Measurements from ENCODE around the gene DSP. TPM values are rescaled to one million over a fixed set of nuclear protein-coding genes. Genes with fewer than 3 reads are reported as not detected.

Gene DSP
- polyA plus RNA-seq, 6 donors from 2014 or later = 6.3 to 49.2 (median 15.8) TPM

GRCh38 chr6:7556394-7557106, 15.1 kb downstream of the DSP start:
- H3K27me3 Mint-ChIP-seq = peaks cover 0 to 45% (median 15%) of the 10 kb centered on the region in 3 donors
- peaks cover 0 to 34% of the 10 kb centered on the region in 2 donors for H3K36me3 Mint-ChIP-seq
- peaks cover 0 to 12% (median 0%) of the 10 kb centered on the region in 3 donors for H3K4me1 Mint-ChIP-seq
- H3K9me3 Mint-ChIP-seq = no peaks in the 10 kb centered on the region
- no peak overlapping the region for H3K4me3 Mint-ChIP-seq
- DNase-seq (no peak), ATAC-seq (ENCODE audit: low read depth in 2 of 2) (no peak)
- H3K27ac Mint-ChIP-seq = no peak overlapping the region

GRCh38 chr6:7557652-7558051, 16.2 kb downstream of the DSP start:
- H3K4me3 Mint-ChIP-seq = no peak overlapping the region
- no peak for ATAC-seq (ENCODE audit: low read depth in 2 of 2)
- H3K4me1 Mint-ChIP-seq = peaks cover 0 to 12% (median 0%) of the 10 kb centered on the region in 3 donors
- peaks cover 0 to 40% of the 10 kb centered on the region in 2 donors for H3K36me3 Mint-ChIP-seq
- H3K9me3 Mint-ChIP-seq = no peaks in the 10 kb centered on the region
- H3K27ac Mint-ChIP-seq = no peak overlapping the region
- no peak for DNase-seq
- peaks cover 0 to 50% (median 15%) of the 10 kb centered on the region in 3 donors for H3K27me3 Mint-ChIP-seq

- Mint-ChIP-seq H3K36me3 (peaks cover 0 to 49% of the 10 kb centered on the region in 2 donors), H3K4me3 (no peak overlapping the region), H3K9me3 (no peaks in the 10 kb centered on the region), H3K4me1 (peaks cover 0 to 2% (median 0%) of the 10 kb centered on the region in 3 donors), H3K27me3 (peaks cover 0 to 54% (median 12%) of the 10 kb centered on the region in 3 donors), H3K27ac (no peak overlapping the region)
- ATAC-seq (ENCODE audit: low read depth in 2 of 2) (no peak), DNase-seq (no peak)
Observed at GRCh38 chr6:7558781-7559180, 17.3 kb downstream of the DSP start.

DNA sequence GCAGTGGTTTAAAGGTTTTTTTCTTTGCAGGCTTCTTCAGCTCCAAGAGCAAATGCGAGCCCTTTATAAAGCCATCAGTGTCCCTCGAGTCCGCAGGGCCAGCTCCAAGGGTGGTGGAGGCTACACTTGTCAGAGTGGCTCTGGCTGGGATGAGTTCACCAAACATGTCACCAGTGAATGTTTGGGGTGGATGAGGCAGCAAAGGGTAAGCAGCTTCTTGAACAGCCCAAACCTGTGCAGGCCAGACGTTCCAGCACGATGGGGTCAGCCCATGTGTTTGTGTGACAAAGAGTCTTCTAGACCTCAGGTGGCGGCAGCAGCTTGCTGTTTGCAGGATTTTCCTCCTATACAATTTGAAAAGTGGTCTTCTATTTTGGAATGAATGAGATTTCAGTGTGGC, 17.7 kb downstream of the DSP start:
- Mint-ChIP-seq H3K4me3 (no peak overlapping the region), H3K36me3 (peaks cover 0 to 53% of the 10 kb centered on the region in 2 donors), H3K9me3 (no peaks in the 10 kb centered on the region), H3K27ac (no peak overlapping the region), H3K27me3 (peaks cover 0 to 54% (median 12%) of the 10 kb centered on the region in 3 donors), H3K4me1 (no peaks in the 10 kb centered on the region)
- ATAC-seq (ENCODE audit: low read depth in 2 of 2) (no peak), DNase-seq (no peak)

DNA sequence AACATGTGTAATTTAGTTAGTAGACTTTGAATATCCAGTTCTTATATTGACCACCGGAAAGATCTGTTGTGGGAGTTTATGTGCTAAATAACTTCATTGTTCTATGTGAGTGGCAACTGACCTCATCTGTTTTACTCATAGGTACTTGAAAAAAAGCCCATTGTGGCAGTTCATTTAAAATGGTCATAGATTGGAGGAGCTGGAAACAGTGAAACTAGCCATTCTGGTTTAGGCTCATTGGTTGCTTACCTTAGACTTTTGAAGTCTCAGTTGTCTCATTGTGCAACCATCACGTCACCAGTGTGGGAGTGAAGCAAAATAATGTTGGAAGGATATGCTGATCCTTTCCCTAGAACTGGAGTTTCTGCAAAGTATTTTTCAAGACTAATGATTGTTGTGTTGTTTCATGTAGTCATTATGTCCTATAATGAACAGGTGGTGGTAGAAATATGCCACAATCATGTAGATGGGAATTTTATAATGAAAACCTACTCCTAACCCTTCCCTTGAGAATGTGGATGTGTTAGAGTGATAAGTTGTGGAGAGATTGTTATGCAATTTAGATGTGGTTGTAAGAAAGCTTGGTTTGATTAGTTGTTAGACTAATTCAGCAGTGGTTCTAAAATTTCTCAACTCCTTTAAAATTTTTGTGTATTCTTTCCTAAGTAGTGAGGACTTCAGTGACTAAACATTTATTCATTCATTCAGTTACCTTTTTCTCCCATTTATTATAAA, 18.3 kb downstream of the DSP start:
- Mint-ChIP-seq H3K27me3 (peaks cover 0 to 54% (median 12%) of the 10 kb centered on the region in 3 donors), H3K4me3 (no peak overlapping the region), H3K9me3 (no peaks in the 10 kb centered on the region), H3K4me1 (no peaks in the 10 kb centered on the region), H3K27ac (no peak overlapping the region), H3K36me3 (peaks cover 0 to 55% of the 10 kb centered on the region in 2 donors)
- ATAC-seq (ENCODE audit: low read depth in 2 of 2) (no peak), DNase-seq (no peak)

- peaks cover 0 to 61% of the 10 kb centered on the region in 2 donors for H3K36me3 Mint-ChIP-seq
- peaks cover 0 to 54% (median 10%) of the 10 kb centered on the region in 3 donors for H3K27me3 Mint-ChIP-seq
- no peaks in the 10 kb centered on the region for H3K4me1 Mint-ChIP-seq
- no peak overlapping the region for H3K27ac Mint-ChIP-seq
- peak overlapping the region in 1 of 8 donors; percentile 70 for H3K4me3 Mint-ChIP-seq
- H3K9me3 Mint-ChIP-seq = no peaks in the 10 kb centered on the region
- no peak for ATAC-seq (ENCODE audit: low read depth in 2 of 2)
- no peak for DNase-seq
Observed at GRCh38 chr6:7561153-7561964, 19.9 kb downstream of the DSP start.

DNA sequence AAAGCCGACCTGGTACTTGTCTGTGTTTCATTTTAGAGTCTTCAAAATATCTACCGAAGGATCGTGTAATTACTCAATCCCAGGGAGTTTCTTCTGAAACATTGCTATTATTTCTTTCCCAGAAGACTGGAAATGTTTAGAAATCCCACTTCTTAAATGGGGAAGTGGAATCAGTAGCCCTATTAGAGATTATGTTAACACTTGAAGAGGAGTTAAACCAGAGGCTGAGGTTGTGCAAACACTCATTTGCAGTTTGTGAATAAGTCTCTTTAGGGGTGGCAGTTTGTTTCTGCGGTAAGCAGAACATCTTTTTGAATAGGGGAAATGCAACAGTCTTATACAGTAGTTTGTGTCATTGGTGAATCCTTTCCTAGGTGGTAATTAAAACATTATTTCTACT, 21.3 kb downstream of the DSP start:
- no peak overlapping the region for H3K4me3 Mint-ChIP-seq
- DNase-seq (no peak), ATAC-seq (ENCODE audit: low read depth in 2 of 2) (no peak)
- H3K27me3 Mint-ChIP-seq = peaks cover 0 to 48% (median 10%) of the 10 kb centered on the region in 3 donors
- peaks cover 0 to 62% of the 10 kb centered on the region in 2 donors for H3K36me3 Mint-ChIP-seq
- no peaks in the 10 kb centered on the region for H3K4me1 Mint-ChIP-seq
- H3K27ac Mint-ChIP-seq = no peak overlapping the region
- H3K9me3 Mint-ChIP-seq = no peaks in the 10 kb centered on the region

DNA sequence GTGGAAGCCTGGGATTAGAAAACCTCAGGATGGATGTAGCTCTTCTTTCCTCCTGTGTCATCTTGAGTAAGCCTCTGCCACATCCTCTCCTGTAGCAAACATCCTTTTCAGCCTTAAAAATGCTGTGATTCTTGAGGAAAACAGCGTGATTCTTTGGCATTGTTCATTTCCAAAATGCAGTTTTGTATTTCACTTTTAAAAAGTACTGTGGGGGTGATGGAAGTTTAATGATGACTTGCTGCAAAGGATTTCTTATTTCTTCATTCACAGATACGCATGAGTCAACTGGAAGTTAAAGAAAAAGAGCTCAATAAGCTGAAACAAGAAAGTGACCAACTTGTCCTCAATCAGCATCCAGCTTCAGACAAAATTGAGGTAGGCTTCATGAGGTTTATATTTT, 24.6 kb downstream of the DSP start:
- Mint-ChIP-seq H3K27me3 (peaks cover 0 to 75% (median 22%) of the 10 kb centered on the region in 3 donors), H3K36me3 (peaks cover 0 to 63% of the 10 kb centered on the region in 2 donors), H3K27ac (no peak overlapping the region), H3K4me1 (no peaks in the 10 kb centered on the region), H3K4me3 (no peak overlapping the region), H3K9me3 (no peaks in the 10 kb centered on the region)
- ATAC-seq (ENCODE audit: low read depth in 2 of 2) = no peak
- no peak for DNase-seq

DNA sequence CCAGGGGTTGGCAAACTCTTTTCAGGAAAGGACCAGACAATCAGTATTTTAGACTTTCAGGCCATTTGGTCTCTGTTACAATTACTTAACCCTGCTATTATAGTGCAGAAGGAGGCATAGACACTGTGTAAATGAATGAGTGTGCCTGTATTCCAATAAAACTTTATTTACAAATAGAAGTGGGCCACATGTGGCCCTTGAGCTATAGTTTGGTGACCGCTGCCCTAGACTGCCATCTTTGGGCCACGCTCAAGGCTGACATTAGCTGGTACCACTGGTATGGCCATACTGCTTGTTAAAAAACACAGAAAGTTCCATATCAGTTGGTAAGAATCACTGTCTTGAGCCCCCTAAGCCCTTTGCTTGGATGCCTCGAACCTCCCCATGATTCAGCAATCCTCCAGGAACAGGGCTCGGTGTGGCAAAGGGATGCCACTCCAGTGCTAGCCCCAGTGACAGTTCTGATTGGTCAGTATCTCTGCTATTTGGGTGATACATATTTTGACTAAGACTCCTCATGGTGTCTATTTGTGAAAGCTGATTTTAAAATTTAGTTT, 25.2 kb downstream of the DSP start:
- no peak overlapping the region for H3K27ac Mint-ChIP-seq
- DNase-seq (no peak), ATAC-seq (ENCODE audit: low read depth in 2 of 2) (no peak)
- H3K9me3 Mint-ChIP-seq = no peaks in the 10 kb centered on the region
- peaks cover 0 to 70% (median 22%) of the 10 kb centered on the region in 3 donors for H3K27me3 Mint-ChIP-seq
- no peak overlapping the region for H3K4me3 Mint-ChIP-seq
- H3K36me3 Mint-ChIP-seq = peaks cover 0 to 58% of the 10 kb centered on the region in 2 donors
- H3K4me1 Mint-ChIP-seq = no peaks in the 10 kb centered on the region

- ATAC-seq (ENCODE audit: low read depth in 2 of 2) (no peak), DNase-seq (no peak)
- Mint-ChIP-seq H3K4me1 (no peaks in the 10 kb centered on the region), H3K4me3 (no peak overlapping the region), H3K27ac (no peak overlapping the region), H3K27me3 (peaks cover 0 to 57% (median 22%) of the 10 kb centered on the region in 3 donors), H3K9me3 (no peaks in the 10 kb centered on the region), H3K36me3 (peaks cover 0 to 58% of the 10 kb centered on the region in 2 donors)
Observed at GRCh38 chr6:7568021-7568420, 26.6 kb downstream of the DSP start.

- Mint-ChIP-seq H3K27ac (peak overlapping the region in 1 of 6 donors; percentile 61), H3K4me1 (no peaks in the 10 kb centered on the region), H3K4me3 (no peak overlapping the region), H3K27me3 (peaks cover 0 to 47% (median 21%) of the 10 kb centered on the region in 3 donors), H3K9me3 (no peaks in the 10 kb centered on the region), H3K36me3 (peaks cover 0 to 48% of the 10 kb centered on the region in 2 donors)
- ATAC-seq (ENCODE audit: low read depth in 2 of 2) = no peak
- DNase-seq = no peak
Observed at GRCh38 chr6:7569082-7569481, 27.6 kb downstream of the DSP start.

- Mint-ChIP-seq H3K27ac (peak overlapping the region in 1 of 6 donors; percentile 44), H3K4me1 (no peaks in the 10 kb centered on the region), H3K36me3 (peaks cover 0 to 40% of the 10 kb centered on the region in 2 donors), H3K9me3 (no peaks in the 10 kb centered on the region), H3K4me3 (no peak overlapping the region), H3K27me3 (peaks cover 0 to 33% (median 17%) of the 10 kb centered on the region in 3 donors)
- no peak for DNase-seq
- no peak for ATAC-seq (ENCODE audit: low read depth in 2 of 2)
Observed at GRCh38 chr6:7572213-7572943, 30.9 kb downstream of the DSP start.

Data from naive B cell (primary cell).